ENCODE results near the gene AFAP1L1. TPM values are rescaled to one million over a fixed set of nuclear protein-coding genes. Genes with fewer than 3 reads are reported as not detected.
A peak's percentile ranks its signal among the peaks of the same experiment; 100 is the strongest.

Gene AFAP1L1
- total and polyA plus RNA-seq, 2 donors from 2014 or later = 4.8 to 14.8 TPM

GRCh38 chr5:149370878-149371277 is 99.2 kb downstream of the AFAP1L1 start:
- TF ChIP-seq CTCF (IDR thresholded peaks at IDR 0.05; ENCODE audit: borderline replicate concordance, extremely low read depth, insufficient read depth) = no peak
- DNase-seq (no peak), FAIRE-seq (no peak)
- Histone ChIP-seq H3K36me3 (ENCODE audit: control insufficient read depth in 2 of 3, insufficient read depth in 3 of 3, low read length in 3 of 3) (no peaks in the 10 kb centered on the region), H3K4me3 (ENCODE audit: low read length in 3 of 3) (no peak overlapping the region), H3K9me3 (ENCODE audit: control insufficient read depth in 2 of 3, insufficient read depth in 1 of 3, low read length in 3 of 3) (no peaks in the 10 kb centered on the region), H3K27ac (ENCODE audit: low read depth in 2 of 2, low read length in 2 of 2) (no peak overlapping the region), H3K9ac (ENCODE audit: low read length in 3 of 3) (no peak overlapping the region), H3K4me1 (ENCODE audit: control insufficient read depth in 2 of 3, insufficient read depth in 2 of 3, low read depth in 1 of 3, low read length in 3 of 3) (peaks cover 0 to 10% (median 0%) of the 10 kb centered on the region in 3 donors), H3K27me3 (ENCODE audit: control insufficient read depth, insufficient read depth, low read length) (no peaks in the 10 kb centered on the region)
- intact Hi-C loops (cut with DNase I) = loop anchor here (10.0 kb wide), 1 partner anchor 64 kb away; no protein-coding TSS in a partner anchor

- Histone ChIP-seq H3K9ac (ENCODE audit: low read length in 3 of 3) (no peak overlapping the region), H3K36me3 (ENCODE audit: control insufficient read depth in 2 of 3, insufficient read depth in 3 of 3, low read length in 3 of 3) (no peaks in the 10 kb centered on the region), H3K4me3 (ENCODE audit: low read length in 3 of 3) (no peak overlapping the region), H3K27ac (ENCODE audit: low read depth in 2 of 2, low read length in 2 of 2) (no peak overlapping the region), H3K27me3 (ENCODE audit: control insufficient read depth, insufficient read depth, low read length) (no peaks in the 10 kb centered on the region), H3K9me3 (ENCODE audit: control insufficient read depth in 2 of 3, insufficient read depth in 1 of 3, low read length in 3 of 3) (no peaks in the 10 kb centered on the region), H3K4me1 (ENCODE audit: control insufficient read depth in 2 of 3, insufficient read depth in 2 of 3, low read depth in 1 of 3, low read length in 3 of 3) (peaks cover 0 to 10% (median 0%) of the 10 kb centered on the region in 3 donors)
- TF ChIP-seq CTCF (IDR thresholded peaks at IDR 0.05; ENCODE audit: borderline replicate concordance, extremely low read depth, insufficient read depth) = peak; percentile 76
- intact Hi-C loops (cut with DNase I) = loop anchor here (10.0 kb wide), 1 partner anchor 63 kb away; no protein-coding TSS in a partner anchor
- DNase-seq = peak in 4 of 5 donors; percentile 64 to 76 (median 67)
- no peak for FAIRE-seq
Observed at GRCh38 chr5:149371296-149371962, 99.8 kb downstream of the AFAP1L1 start.

- Histone ChIP-seq H3K9me3 (ENCODE audit: control insufficient read depth in 2 of 3, insufficient read depth in 1 of 3, low read length in 3 of 3) (no peaks in the 10 kb centered on the region), H3K4me1 (ENCODE audit: control insufficient read depth in 2 of 3, insufficient read depth in 2 of 3, low read depth in 1 of 3, low read length in 3 of 3) (peaks cover 0 to 9% (median 0%) of the 10 kb centered on the region in 3 donors), H3K9ac (ENCODE audit: low read length in 3 of 3) (no peak overlapping the region), H3K4me3 (ENCODE audit: low read length in 3 of 3) (no peak overlapping the region), H3K36me3 (ENCODE audit: control insufficient read depth in 2 of 3, insufficient read depth in 3 of 3, low read length in 3 of 3) (no peaks in the 10 kb centered on the region), H3K27ac (ENCODE audit: low read depth in 2 of 2, low read length in 2 of 2) (no peak overlapping the region), H3K27me3 (ENCODE audit: control insufficient read depth, insufficient read depth, low read length) (no peaks in the 10 kb centered on the region)
- DNase-seq (no peak), FAIRE-seq (no peak)
- intact Hi-C loops (cut with DNase I) = loop anchor here (10.0 kb wide), 1 partner anchor 63 kb away; no protein-coding TSS in a partner anchor
- TF ChIP-seq CTCF (IDR thresholded peaks at IDR 0.05; ENCODE audit: borderline replicate concordance, extremely low read depth, insufficient read depth) = no peak
Observed at GRCh38 chr5:149372076-149372795, 100.6 kb downstream of the AFAP1L1 start.

Measured in kidney (tissue), 14 donors.